Activated T-cell treated with anti-CD3 and anti-CD28 coated beads for 4 hours (primary cell): ENCODE data around the gene B3GALT4.
A peak's percentile ranks its signal among the peaks of the same experiment; 100 is the strongest.

Source experiments
- DNase-seq: peaks from one replicate; pipeline ENCODE4 v3.0.0-alpha.2; 2020

Gene B3GALT4

DNA sequence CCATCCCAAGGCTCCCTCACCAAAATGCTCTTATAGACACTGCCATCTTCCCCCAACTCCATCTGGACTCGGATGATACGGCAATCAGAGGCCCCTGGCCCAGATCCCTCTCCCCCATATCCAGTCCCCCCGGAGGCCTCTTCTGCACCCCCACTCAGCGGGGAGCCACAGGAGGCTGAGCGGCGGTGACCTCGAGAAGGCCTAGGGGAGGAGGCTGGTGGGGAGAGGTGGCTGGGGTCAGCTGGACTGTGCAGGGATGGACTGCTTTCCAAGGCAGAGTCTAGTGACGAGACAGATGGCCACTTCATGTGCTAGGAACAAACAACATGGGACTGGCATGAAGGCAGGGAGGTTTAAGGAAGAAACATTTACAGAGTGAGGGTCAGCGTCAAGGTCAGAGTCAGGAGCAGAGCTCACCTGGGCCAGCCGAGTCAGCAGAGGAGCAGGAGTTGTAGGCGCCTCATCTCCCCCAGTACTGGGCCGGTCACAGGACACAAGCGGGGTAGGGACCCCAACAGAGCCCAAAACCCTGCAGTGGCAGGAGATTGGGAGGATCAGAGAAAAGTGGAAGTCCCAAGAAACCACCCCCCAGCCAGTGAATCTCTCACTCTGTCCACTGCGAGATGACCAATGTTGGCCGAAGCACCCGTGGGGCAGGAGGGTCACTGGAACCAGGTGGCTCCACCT, 16.2 kb downstream of the B3GALT4 start:
- DNase-seq = no peak

DNA sequence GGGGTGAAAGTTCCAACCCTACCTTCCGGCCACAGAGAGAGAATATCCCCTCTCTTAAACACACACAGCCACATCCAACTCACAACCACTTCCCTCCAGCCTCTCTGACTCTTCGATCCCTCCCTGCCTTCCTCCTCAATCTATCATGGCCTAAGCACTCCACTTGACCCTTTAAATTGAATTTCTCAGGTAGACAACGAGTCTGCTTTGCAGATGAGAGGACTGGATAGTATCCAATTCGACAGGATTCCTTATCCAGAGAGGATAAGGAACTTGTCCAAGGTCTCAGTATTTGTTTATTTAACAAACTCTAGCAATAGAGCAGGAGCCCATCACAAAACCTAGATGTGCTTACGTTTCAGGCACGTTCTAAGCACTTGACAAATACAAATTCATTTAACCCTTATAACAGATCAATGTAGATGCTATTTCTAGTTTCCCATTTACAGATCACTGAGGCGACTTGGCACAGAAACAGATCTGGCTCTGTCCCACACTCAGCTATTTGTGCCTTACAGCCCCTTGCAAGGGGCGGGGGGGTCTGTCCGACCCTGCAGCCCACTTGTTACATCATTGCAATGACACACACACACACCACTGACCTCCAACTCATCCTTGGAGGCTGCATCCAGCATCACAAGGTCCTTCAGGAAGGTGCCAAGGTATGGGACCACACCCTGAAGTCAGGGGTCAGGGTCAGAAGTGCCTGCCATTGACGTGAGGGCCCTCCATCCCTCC, 17.3 kb downstream of the B3GALT4 start:
- DNase-seq = no peak

DNA sequence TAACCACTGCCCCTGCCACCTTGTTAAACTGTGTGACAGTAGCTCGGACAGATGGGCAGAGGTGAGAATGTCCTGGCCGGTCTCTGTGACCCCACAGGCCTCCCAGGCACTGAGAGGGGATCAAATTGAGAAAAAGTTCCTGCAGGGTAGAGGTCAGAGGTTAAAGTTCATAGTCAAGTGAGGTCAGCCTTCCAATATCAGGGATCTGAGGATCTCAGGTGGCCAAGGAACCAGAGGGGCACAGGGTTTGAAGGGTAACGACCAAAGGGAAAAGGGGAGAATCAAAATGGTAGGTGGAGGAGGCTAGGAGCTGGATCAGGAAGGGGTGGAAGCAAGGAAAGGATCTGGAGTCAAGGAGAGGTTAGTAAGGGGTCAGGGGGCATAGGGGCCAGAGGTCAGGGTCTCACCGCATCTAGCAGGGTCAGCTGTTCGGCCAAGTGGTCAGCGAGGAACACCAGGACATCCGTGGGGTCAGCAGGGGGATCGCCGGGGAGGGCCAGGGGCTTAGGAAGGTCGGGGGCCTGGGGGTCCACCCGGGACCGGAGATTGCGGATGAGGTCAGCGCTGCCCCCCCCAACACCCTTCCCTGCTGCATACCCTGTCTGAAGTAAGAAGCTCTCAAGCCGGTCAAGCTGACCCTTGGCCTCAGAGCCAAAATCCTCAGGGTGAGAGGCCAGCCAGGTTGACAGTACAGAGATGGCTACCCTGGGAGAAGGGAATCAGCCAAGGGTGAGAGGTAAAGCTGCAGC, 18.9 kb downstream of the B3GALT4 start:
- DNase-seq = no peak

DNA sequence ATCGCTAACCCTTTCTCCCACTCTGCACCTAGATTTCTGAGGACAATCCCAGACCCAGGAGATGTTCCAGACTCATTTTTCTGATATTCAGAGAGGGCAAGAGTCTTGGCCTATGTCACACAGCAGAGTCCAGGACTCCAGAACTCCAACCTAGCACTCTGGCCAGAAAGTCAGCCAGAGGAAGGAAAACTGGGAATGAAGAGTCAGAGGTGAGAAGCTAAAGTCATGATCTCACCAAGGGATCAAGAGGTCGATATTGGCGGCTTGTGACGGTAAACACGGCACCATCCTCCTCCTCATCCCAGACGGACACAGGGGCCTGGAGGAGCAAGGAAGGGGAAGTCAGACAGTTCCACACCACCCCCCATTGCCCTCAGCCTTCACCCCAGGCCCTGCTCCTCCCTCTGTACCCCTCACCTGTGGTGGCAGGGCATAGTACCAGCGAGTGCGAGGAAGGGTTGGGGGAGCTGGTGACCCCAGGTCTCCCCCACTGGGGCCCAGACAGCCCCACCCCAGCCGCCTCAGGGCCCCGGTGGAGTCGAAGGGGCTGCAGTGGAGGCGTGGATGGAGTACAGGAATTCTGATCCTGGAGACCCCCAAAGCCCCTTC, 20.0 kb downstream of the B3GALT4 start:
- no peak for DNase-seq

DNA sequence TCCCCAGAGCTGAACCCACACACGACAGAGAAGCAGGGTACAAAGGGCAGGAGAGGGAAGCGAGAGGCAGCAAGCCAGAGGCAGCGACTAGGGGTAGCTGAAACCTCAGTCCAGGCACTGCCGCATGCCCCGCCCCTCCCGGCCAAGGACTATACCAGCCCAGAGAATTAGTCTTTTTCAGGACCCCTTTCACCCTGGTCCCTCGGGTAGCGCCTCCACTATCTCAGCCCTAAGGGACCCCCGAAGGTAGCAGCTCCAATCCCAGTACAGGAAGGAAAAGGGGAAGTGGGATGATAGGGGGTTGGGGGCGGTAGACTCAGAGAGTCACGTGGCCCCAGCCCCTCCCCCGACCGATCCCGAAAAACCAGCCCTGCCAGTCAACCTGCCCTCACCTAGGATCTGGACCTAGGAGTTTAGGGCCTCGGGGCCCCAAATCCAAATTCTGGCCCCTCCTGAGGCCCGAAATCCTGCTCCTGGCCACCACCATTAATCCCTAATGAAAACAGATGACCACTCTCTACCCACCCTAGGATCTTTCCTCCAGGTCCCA, 20.6 kb downstream of the B3GALT4 start:
- DNase-seq = no peak

DNA sequence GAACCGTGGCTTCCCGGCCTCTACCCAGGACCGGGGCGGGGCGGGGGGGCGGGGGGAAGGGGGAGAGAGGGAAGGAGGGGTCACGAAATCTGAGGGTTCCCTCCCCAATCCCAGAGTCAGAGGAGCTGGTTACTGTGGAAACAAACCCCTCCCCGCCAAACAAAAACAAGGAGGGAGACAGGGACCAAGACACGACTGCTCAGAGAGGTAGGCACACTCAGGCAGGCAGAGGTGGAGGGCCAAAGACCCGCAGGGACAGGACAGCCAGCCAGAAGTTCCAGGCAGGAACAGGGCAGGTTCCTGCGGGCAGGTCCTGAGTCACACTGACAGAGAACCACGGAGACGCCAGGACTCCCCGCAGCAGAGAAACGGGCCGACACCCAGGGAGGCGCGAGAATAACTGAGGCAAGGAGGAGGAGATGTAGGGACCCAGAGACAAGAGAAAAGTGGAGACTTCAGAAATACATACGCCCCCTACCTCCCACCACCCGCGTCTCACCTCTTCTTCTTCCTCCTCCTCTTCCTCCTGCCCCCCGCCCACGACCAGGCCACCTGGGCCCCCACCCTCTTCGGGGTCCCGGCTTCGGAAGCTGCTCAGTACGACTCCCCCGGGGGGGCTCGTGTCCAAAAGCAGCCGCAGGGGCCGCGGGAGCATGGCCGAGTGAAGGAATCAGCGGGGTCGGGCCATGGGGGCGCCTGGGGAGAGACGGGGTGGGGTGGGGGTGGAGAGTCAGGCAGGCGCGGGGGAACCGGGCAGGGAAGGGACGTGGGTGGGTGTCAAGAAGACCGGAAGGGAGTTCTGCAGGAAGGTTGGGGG, 21.2 kb downstream of the B3GALT4 start:
- peak; percentile 30 for DNase-seq

DNA sequence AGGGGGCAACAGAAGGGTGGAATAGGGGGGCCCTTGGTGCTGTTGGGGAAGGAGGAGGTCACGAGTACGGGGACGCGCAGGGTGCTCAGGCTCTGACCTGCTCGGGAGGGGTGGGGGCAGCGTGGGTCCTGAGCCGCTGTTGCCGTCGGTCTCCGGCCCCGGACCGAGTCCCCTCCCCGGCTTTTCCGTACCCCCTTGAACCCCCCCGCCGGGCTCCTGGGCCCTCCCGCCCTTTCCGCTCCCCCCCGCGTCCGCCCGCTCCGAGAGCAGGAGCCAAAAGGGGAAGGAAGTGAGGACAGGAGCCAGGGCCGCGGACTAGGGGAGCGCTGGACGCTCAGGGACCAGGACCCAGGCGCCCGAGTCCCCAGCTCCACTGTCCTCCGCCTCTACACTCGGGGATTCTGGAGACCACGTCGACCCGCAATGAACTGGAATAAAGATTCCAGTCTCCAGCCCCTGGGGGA, 21.9 kb downstream of the B3GALT4 start, which contains the start of gene RGL2:
Gene RGL2 (minus strand): TSS at position 170 of the 464 bp plus-strand sequence. CDS start 332 bp downstream, outside the sequence.
- no peak for DNase-seq

DNA sequence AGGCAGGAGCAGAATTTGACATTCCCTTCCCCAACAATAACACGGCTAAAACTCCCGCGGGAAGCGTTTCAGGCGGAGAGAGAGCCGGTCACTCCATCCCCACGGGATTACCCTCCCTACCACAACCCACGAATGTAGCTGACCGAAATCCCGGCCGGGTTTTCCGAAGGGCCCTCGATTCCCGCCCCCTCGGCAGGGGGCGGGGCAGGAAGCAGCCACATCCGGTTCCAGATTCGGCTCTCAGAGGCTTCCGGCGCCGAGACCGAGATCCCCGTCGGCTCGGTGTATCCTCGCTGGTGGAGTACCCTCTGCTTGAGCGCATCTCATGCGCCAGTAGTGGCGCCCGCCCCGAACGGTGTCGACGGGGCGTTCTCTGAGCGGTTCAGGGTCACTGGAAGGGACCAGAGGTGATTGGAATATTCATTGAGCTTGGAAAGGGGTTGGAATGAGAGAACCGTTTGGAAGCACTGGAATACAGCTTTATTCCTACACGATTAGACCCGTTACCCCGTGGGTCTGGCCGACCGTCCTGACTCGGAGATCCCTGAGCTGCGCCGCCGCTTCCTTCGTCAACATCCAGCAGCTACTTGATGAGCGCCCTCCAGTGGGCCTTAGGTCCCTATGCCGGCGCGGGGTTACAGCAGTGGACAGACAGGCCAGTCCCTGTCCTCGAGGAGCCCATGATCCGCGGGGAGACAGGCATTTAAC, 22.5 kb downstream of the B3GALT4 start:
- DNase-seq = peak; percentile 89

DNA sequence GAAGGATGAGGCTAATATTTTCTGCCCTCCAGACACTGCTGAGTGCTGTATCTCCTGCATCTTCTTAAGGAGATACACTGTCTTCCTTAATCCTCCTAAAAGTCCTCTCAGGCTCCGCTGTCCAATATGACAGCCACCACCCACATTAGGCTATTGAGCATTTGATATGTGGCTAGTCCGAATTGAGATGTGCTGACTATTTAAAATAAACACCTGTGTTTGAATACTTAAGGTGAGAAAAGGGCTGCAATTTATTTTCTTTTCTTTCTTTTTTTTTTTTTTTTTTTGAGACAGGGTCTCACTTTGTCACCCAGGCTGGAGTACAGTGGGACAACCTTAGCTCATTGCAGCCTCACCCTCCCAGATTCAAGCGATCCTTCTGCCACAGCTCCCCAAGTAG, 25.0 kb downstream of the B3GALT4 start:
- DNase-seq = no peak

DNA sequence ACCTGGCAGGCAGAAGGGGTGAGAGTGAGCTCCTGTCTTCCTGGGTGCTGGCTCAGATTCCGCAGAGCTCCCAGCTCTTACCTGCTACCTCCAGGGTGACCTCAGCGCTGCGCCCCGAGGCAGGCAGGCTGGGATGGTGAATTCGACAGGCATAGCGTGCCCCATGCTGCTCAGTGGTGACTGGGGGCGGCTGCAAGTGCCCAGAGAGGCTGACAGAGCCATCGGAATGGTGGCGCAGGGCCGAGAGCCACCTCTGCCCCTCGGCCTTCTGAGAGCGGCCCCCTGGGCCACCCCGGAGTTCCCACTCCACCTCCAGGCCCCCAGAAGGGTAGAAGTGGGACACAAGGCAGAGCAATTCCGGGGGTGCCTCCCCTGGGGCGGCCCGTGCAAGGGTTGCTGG, 27.3 kb downstream of the B3GALT4 start:
- DNase-seq = no peak

DNA sequence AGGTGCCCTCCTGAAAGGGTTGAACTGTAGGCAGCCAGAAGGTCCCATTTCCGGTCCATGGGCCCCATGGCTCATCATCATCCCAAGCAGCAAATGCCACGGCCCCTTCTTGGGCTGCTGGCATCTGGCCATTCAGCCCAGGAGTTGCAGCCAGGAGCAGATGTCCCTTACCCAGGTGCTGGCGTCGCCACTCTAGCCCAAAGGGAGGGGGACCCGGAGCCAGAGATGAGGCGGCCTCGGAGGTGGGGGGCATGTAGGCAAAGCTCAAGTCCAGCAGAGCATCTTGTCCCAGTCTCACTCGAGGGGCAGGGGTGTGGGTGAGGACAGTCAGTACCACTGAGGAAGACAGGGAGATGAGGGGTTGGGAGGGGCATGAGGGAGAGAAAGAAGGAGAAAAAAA, 28.1 kb downstream of the B3GALT4 start:
- DNase-seq = no peak

DNA sequence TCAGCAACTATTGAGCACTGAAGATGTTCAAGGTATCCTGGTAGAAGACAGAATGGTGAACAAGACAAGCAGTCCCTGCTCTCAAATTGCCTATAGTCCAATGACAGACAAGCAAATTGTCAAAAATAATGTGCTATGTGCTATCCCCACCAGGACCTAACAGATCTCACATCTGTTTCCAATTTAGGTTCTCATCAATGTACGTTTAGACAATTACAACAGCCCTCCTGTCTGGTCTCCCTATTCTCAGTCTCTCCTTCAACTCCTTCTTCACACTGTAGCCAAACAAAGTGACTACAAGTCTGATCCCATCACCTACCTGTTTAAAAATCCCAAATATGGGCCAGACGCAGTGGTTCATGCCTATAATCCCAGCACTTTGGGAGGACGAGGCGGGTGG, 29.4 kb downstream of the B3GALT4 start:
- no peak for DNase-seq

DNA sequence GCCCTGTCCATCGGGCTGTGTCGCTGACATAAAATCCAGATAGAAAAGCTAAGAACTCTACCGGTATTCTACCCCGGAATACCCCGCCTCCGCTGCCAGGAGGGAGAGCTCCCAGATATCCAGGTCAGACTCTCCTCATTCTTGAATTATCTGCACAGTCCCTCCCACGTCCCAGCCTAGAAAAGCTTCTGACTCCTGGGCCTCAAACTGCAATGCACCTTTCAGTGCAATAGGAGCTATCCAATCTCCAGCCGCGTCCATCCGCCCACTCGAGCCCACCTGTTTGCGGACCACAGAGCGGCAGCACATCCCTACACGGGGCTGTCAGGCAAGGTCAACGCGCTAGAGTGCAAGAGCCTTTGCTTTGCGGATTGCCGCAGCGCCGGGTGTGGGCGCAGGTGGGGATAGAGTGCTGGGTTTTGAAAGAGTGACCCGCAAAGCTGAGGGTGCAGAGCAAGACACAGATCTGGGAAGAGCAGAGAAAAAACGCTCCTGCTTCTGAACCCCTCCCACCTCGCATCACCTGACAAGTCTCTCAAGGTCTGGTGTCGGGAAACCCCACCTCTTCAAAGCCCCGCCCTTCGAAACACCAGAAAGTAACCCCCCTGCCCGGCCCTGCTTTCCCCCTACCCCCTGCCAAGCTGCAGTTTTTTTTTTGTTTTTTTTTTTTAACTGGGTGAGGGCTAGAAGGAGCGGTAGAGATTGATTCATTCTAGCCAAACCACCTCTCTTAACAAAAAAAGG, 35.6 kb downstream of the B3GALT4 start:
- peak; percentile 76 for DNase-seq

DNA sequence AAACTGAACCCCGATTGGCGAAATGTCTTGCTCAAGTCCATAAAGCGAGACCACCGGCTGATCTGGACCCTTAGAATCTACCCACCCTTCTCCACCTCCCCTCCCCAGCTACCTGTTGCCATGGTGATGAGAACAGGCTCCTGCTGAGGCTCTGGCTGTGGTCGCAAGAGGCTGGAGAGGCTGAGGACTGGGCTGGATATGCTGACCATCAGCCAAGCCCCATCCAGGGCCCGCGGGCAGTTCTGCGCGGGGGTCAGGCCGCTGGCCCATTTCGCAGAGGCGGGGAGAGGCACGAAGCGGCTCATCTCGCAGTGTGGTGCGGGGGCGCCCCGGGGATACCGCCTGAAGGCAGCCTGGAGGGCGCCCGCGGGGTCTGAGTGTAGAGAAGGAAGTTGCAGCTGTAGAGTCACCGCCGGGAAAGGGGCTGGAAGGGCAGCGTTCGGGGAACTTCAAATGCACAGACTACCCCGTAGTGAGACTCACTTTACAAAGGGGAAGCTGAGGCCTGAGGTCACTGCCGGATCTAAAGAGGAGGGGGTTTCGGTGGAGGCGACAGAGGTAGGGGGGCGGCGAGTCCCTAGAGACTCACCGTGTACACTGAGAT, 36.3 kb downstream of the B3GALT4 start:
- peak; percentile 49 for DNase-seq

DNA sequence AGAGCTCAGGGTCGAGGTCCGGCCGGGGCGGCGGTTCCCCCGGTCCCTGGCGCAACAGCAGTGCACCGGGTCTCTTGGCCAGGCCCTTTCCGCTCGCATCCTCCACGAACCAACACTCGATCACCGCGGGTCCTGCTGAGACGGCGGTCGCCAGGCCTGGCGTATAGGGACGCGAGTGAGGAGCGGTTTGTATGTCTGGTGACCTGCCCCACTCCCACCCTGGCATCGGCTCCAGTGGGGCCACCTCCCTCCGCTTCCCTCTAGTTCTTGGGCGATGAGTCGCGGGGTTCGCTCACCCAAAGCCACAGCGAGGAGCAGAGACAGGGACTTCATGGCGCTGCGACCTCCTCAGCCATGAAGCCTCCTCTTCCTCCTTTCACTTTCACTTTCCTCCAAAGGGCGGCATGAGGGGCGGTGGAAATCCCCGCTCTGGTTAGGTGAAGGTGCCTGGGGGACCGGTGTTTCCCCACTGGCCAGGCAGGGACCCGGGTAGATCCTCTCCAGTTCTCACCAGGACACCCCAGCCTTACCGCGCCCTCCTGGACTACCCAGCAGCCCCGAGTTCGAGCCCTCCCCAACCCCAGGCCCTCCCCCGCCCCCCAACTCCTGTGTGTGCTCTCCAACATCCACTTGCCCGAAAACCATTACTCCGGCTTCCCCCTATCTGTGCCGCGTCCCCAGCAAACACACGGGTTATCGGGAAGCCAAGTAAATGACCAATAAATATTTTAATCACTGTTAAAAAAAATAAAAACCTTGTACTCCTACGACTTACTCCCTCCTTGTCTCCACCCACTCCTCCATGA, 37.0 kb downstream of the B3GALT4 start, which contains the start of gene TAPBP:
Gene TAPBP (minus strand): TSS at position 370 of the 806 bp plus-strand sequence. CDS start 37 bp downstream, at position 333.
- DNase-seq = peak; percentile 78

DNA sequence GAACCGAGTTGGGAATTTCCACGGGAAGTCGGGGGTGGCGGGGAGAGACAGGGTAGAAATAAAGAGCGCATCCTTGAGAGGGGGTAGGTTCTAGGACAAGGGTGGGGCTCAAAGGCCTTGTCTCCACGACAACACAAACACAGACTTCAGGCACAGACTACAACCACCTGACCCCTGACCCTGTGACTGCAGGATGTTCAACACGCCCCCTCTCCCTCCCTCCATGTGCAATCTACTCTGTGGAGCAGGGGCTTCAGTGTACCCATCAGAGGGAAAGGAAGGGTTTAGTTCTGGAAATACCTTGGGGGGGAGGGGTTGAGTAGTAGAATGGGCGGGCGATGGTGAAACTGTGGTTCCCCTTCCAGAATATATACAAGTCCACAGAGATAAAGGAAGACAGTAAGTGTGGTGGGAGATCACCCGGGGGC, 37.6 kb downstream of the B3GALT4 start:
- peak; percentile 61 for DNase-seq

DNA sequence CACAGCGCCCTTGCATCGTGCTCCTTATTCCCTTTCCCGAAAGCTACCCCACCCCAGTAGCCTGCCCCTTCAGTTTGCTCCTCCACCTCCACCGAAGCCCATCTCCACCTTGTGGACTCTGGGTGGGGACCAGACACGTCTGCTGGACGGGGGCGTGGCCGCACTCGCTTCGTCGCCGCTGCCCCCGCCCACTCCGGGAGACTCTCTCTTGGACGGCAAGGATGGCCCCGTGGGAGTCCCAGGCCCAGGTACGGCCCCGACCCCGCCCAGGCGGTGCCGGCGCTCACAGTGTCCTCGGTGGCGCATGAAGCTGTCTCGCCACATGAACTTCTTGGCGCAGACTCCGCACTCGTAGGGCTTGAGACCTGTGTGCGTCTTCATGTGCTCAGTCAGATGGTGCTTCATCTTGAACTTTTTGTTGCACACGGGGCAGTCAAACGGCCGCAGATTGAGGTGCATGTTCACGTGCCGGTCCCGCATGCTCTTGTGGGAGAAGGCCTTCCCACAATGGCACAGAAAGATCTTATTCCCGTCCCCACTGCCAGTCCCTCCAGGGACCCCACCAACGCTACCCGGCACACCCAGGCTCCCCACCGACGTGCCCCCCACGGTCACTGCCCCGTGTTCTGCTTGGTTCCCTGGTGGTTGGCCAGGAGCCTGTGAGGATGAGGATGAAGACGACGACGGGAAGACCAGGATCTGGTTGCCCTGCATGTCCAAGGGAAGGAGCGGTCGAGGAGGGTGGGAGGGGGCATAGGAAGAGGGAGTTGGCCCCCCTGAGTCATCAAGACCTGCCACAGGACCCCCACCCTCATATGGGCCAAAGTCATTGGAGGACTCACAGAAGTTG, 38.2 kb downstream of the B3GALT4 start:
- DNase-seq = no peak
